NOMO-1 (cell line): ENCODE results near the gene NDUFS7.
"Not testable (repeated sequence)": the region's sequence is repeated elsewhere in the genome, so short reads cannot be mapped to it uniquely, and the experiment has no call there.

Experiments
- DNase-seq, 2 experiments: peaks; one replicate each; lab custom pipeline; 2025; ENCODE audit not compliant: unreplicated experiment in 2 of 2; lab: John Stamatoyannopoulos, UW

Gene NDUFS7

GRCh38 chr19:1416014-1416841 is 32.5 kb downstream of the NDUFS7 start:
- no peak for DNase-seq

- DNase-seq = no peak
Measured at GRCh38 chr19:1417145-1417544, 33.4 kb downstream of the NDUFS7 start.

GRCh38 chr19:1417681-1418495 is 34.2 kb downstream of the NDUFS7 start:
- no peak for DNase-seq

- no peak for DNase-seq
Measured at GRCh38 chr19:1418496-1418775, 34.7 kb downstream of the NDUFS7 start.

- no peak for DNase-seq
Measured at GRCh38 chr19:1418951-1419738, 35.4 kb downstream of the NDUFS7 start.

GRCh38 chr19:1420085-1420484 is 36.4 kb downstream of the NDUFS7 start:
- not testable (repeated sequence) for DNase-seq

- DNase-seq = no peak
Measured at GRCh38 chr19:1420590-1420989, 36.9 kb downstream of the NDUFS7 start.

GRCh38 chr19:1421218-1421957 is 37.7 kb downstream of the NDUFS7 start:
- DNase-seq = no peak

GRCh38 chr19:1421958-1422305 is 38.2 kb downstream of the NDUFS7 start:
- no peak for DNase-seq

GRCh38 chr19:1422360-1422759 is 38.7 kb downstream of the NDUFS7 start:
- DNase-seq = no peak

- DNase-seq = no peak
Measured at GRCh38 chr19:1422943-1423342, 39.2 kb downstream of the NDUFS7 start.

GRCh38 chr19:1423436-1424191 is 39.9 kb downstream of the NDUFS7 start:
- DNase-seq = no peak

- no peak for DNase-seq
Measured at GRCh38 chr19:1424192-1424955, 40.7 kb downstream of the NDUFS7 start.

- no peak for DNase-seq
Measured at GRCh38 chr19:1425102-1425837, 41.6 kb downstream of the NDUFS7 start.

GRCh38 chr19:1425902-1426301 is 42.2 kb downstream of the NDUFS7 start:
- DNase-seq = no peak

- no peak for DNase-seq
Measured at GRCh38 chr19:1426736-1427135, 43.0 kb downstream of the NDUFS7 start.

GRCh38 chr19:1427221-1427920 is 43.7 kb downstream of the NDUFS7 start:
- no peak for DNase-seq

- no peak for DNase-seq
Measured at GRCh38 chr19:1428738-1429391, 45.2 kb downstream of the NDUFS7 start.
